OCI-LY3 (cell line): ENCODE measurements around the gene MESP2.

Experiments used
- CTCF ChIP-seq: fragments of 200-600, 300-600 bp; sonication (generic); IDR thresholded peaks from 2 replicates; pipeline ENCODE4 v1.5.1; 2014; ENCODE audit warnings: antibody characterized with exemption, low read length, low read depth
- EZH2phosphoT487 ChIP-seq: fragments of 200-600 bp; shearing (Covaris generic); IDR thresholded peaks from 2 replicates; pipeline ENCODE4 v1.6.1; 2018; ENCODE audit warnings: antibody characterized with exemption, mixed run types, low read depth

GRCh38 chr15:89810837-89811236 is 34.7 kb downstream of the MESP2 start:
- TF ChIP-seq CTCF: no peak
- TF ChIP-seq EZH2phosphoT487: no peak
